ENCODE data around the gene WRAP53. TPM values are rescaled to one million over a fixed set of nuclear protein-coding genes. Genes with fewer than 3 reads are reported as not detected.
"Not testable (repeated sequence)": the region's sequence is repeated elsewhere in the genome, so short reads cannot be mapped to it uniquely, and the experiment has no call there.

WRAP53 gene
- 3.8 and 7.8 TPM in 2 replicates for total RNA-seq
- 9.0 and 12.0 TPM in 2 replicates for polyA plus RNA-seq

DNA sequence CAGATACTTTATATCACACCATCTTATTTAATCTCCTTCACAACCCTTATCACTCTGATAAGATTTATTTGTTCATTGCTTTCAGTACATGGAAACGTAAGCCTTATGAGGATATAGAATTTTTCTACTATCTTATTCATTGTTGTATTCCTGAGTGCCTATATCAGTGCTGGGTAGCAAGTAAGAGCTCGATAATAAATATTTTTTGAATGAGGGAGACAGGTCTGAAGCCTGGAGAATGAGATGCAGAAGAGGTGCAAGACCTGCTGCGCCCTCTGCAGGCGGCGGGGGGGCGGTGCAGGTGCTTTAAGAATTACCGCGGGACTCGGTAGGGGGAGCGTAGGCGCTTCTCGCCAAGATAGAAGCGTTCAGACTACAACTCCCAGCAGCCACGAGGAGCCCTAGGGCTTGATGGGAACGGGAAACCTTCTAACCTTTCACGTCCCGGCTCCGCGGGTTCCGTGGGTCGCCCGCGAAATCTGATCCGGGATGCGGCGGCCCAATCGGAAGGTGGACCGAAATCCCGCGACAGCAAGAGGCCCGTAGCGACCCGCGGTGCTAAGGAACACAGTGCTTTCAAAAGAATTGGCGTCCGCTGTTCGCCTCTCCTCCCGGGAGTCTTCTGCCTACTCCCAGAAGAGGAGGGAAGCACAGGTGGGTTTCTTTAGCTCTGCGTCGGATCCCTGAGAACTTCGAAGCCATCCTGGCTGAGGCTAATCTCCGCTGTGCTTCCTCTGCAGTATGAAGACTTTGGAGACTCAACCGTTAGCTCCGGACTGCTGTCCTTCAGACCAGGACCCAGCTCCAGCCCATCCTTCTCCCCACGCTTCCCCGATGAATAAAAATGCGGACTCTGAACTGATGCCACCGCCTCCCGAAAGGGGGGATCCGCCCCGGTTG lies at the start of gene WRAP53:
WRAP53 (plus strand) TSS at position 570 of the 900 bp plus-strand sequence; CDS start at position 742, 172 bp downstream.
- Histone ChIP-seq H3K9me2 (replicated peaks; ENCODE audit: insufficient read depth) (no peaks in the 10 kb centered on the region), H3K27ac (peak within 1 kb of the TSS; percentile 99), H3K4me3 (peak within 1 kb of the TSS; percentile 79), H3K27me3 (no peaks in the 10 kb centered on the region), H4K20me1 (ENCODE audit: insufficient read depth, poor library complexity, severe bottlenecking) (no peaks in the 10 kb centered on the region), H3K4me1 (ENCODE audit: insufficient read depth) (peaks cover 23% of the 10 kb centered on the region), H2AFZ (peak within 1 kb of the TSS; percentile 55), H3K9me3 (ENCODE audit: low read depth) (no peaks in the 10 kb centered on the region), H3K36me3 (replicated peaks; ENCODE audit: insufficient read depth, low read depth) (no peaks in the 10 kb centered on the region), H3K79me2 (peaks cover 45% of the 10 kb centered on the region), H3K4me2 (peak within 1 kb of the TSS; percentile 86)
- DNase-seq (ENCODE audit: low spot score), result peak; percentile 98
- under 1% methylated on average over 51 of the region's 51 CpGs for WGBS (ENCODE audit: low lambda C conversion rate, missing lambda C conversion rate)
- TF ChIP-seq EZH2phosphoT487 (IDR thresholded peaks at IDR 0.05; ENCODE audit: low read depth, severe bottlenecking, unreplicated experiment) (no peak), EZH2 (IDR thresholded peaks at IDR 0.05; ENCODE audit: borderline replicate concordance) (no peak)
- TF ChIP-seq, protein P1, sequence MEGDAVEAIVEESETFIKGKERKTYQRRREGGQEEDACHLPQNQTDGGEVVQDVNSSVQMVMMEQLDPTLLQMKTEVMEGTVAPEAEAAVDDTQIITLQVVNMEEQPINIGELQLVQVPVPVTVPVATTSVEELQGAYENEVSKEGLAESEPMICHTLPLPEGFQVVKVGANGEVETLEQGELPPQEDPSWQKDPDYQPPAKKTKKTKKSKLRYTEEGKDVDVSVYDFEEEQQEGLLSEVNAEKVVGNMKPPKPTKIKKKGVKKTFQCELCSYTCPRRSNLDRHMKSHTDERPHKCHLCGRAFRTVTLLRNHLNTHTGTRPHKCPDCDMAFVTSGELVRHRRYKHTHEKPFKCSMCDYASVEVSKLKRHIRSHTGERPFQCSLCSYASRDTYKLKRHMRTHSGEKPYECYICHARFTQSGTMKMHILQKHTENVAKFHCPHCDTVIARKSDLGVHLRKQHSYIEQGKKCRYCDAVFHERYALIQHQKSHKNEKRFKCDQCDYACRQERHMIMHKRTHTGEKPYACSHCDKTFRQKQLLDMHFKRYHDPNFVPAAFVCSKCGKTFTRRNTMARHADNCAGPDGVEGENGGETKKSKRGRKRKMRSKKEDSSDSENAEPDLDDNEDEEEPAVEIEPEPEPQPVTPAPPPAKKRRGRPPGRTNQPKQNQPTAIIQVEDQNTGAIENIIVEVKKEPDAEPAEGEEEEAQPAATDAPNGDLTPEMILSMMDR (IDR thresholded peaks at IDR 0.05; ENCODE audit: poor library complexity), result peak; percentile 100

DNA sequence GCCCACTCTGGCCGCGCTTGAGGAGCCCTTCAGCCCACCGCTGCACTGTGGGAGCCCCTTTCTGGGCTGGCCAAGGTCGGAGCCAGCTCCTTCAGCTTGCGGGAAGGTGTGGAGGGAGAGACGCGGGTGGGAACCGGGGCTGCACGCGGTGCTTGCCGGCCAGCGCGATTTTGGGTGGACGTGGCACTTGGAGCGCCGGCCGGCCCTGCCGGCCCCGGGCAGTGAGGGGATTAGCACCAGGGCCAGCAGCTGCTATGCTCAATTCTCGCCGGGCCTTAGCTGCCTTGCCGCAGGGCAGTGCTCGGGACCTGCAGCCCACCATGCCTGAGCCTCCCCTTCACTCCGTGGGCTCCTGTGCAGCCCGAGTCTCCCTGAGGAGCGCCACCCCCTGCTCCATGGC lies 47.5 kb upstream of the WRAP53 start:
- H3K27me3 ChIP-seq, result no peaks in the 10 kb centered on the region
- H3K4me1 ChIP-seq (ENCODE audit: insufficient read depth), result no peaks in the 10 kb centered on the region
- 99% methylated on average over 24 of the region's 26 CpGs for WGBS (ENCODE audit: low lambda C conversion rate, missing lambda C conversion rate)
- H3K4me2 ChIP-seq, result no peak overlapping the region
- H3K36me3 ChIP-seq (replicated peaks; ENCODE audit: insufficient read depth, low read depth), result no peaks in the 10 kb centered on the region
- TF ChIP-seq EZH2phosphoT487 (IDR thresholded peaks at IDR 0.05; ENCODE audit: low read depth, severe bottlenecking, unreplicated experiment), result no peak
- H3K79me2 ChIP-seq, result no peaks in the 10 kb centered on the region
- no peak for DNase-seq (ENCODE audit: low spot score)
- no peaks in the 10 kb centered on the region for H3K9me2 ChIP-seq (replicated peaks; ENCODE audit: insufficient read depth)
- no peaks in the 10 kb centered on the region for H3K9me3 ChIP-seq (ENCODE audit: low read depth)
- H4K20me1 ChIP-seq (ENCODE audit: insufficient read depth, poor library complexity, severe bottlenecking), result no peaks in the 10 kb centered on the region
- H2AFZ ChIP-seq, result no peak overlapping the region
- H3K27ac ChIP-seq, result no peak overlapping the region
- H3K4me3 ChIP-seq, result no peak overlapping the region

DNA sequence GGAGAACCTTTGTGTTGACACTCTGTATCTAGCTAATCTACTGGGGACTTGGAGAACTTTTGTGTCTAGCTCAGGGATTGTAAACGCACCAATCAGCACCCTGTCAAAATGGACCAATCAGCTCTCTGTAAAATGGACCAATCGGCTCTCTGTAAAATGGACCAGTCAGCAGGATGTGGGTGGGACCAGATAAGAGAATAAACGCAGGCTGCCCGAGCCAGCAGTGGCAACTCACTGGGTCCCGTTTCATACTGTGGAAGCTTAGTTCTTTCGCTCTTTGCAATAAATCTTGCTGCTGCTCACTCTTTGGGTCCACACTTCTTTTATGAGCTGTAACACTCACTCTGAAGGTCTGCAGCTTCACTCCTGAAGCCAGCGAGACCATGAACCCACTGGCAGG lies 46.6 kb upstream of the WRAP53 start:
- not testable (repeated sequence) for H3K4me2 ChIP-seq; H3K27me3 ChIP-seq; H3K36me3 ChIP-seq (replicated peaks; ENCODE audit: insufficient read depth, low read depth); H3K79me2 ChIP-seq; H3K4me1 ChIP-seq (ENCODE audit: insufficient read depth); H3K9me2 ChIP-seq (replicated peaks; ENCODE audit: insufficient read depth); H3K9me3 ChIP-seq (ENCODE audit: low read depth); DNase-seq (ENCODE audit: low spot score); H3K27ac ChIP-seq; H4K20me1 ChIP-seq (ENCODE audit: insufficient read depth, poor library complexity, severe bottlenecking); H2AFZ ChIP-seq; H3K4me3 ChIP-seq
- 72% methylated on average over 7 of the region's 7 CpGs for WGBS (ENCODE audit: low lambda C conversion rate, missing lambda C conversion rate)

- no peak overlapping the region for H2AFZ ChIP-seq
- no peak for TF ChIP-seq EZH2phosphoT487 (IDR thresholded peaks at IDR 0.05; ENCODE audit: low read depth, severe bottlenecking, unreplicated experiment)
- TF ChIP-seq EZH2 (IDR thresholded peaks at IDR 0.05; ENCODE audit: borderline replicate concordance), result no peak
- TF ChIP-seq, protein P1 (IDR thresholded peaks at IDR 0.05; ENCODE audit: poor library complexity), result no peak
- no peaks in the 10 kb centered on the region for H3K79me2 ChIP-seq
- WGBS (ENCODE audit: low lambda C conversion rate, missing lambda C conversion rate), result 93% methylated on average over 4 of the region's 4 CpGs
- no peaks in the 10 kb centered on the region for H3K4me1 ChIP-seq (ENCODE audit: insufficient read depth)
- H3K27ac ChIP-seq, result no peak overlapping the region
- no peak for DNase-seq (ENCODE audit: low spot score)
- H3K4me3 ChIP-seq, result no peak overlapping the region
- H3K4me2 ChIP-seq, result no peak overlapping the region
- H4K20me1 ChIP-seq (ENCODE audit: insufficient read depth, poor library complexity, severe bottlenecking), result no peaks in the 10 kb centered on the region
- H3K36me3 ChIP-seq (replicated peaks; ENCODE audit: insufficient read depth, low read depth), result no peaks in the 10 kb centered on the region
- H3K9me2 ChIP-seq (replicated peaks; ENCODE audit: insufficient read depth), result no peaks in the 10 kb centered on the region
- no peaks in the 10 kb centered on the region for H3K9me3 ChIP-seq (ENCODE audit: low read depth)
- peaks cover 6% of the 10 kb centered on the region for H3K27me3 ChIP-seq
Observed at GRCh38 chr17:7644775-7645174, 43.5 kb upstream of the WRAP53 start.

All from hepatocyte (in vitro differentiated cells).